Hematopoietic multipotent progenitor cell treated with erythropoietin and hydrocortisone succinate and interleukin-3 and kit ligand, for 4 days (in vitro differentiated cells): ENCODE data around the gene AGBL5.

Source experiments
- DNase-seq: peaks from one replicate; pipeline ENCODE4 v3.0.0-alpha.2; 2015

The AGBL5 gene

DNA sequence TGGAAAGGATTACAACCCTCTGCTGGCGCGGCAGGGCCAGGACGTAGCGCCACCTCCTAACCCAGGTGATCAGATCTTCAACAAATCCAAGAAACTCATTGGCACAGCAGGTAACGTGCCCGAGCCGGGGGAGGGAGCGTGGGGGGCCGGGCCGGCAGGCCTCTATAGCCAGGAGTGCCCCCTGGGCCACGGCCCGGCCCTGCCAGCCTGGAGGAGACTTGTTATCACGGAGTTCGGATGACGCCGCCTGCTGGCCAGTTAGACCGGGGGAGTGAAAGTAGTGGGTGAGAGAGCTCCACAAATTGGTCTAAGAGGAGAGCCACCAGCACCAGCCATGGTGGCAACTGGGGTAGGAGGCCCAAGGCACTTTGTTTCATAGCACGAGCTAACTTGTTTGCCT is 27.3 kb upstream of the AGBL5 start:
- peak; percentile 37 for DNase-seq

- peak; percentile 36 for DNase-seq
These were observed 26.7 kb upstream of the AGBL5 start for GRCh38 chr2:27024812-27025211.

DNA sequence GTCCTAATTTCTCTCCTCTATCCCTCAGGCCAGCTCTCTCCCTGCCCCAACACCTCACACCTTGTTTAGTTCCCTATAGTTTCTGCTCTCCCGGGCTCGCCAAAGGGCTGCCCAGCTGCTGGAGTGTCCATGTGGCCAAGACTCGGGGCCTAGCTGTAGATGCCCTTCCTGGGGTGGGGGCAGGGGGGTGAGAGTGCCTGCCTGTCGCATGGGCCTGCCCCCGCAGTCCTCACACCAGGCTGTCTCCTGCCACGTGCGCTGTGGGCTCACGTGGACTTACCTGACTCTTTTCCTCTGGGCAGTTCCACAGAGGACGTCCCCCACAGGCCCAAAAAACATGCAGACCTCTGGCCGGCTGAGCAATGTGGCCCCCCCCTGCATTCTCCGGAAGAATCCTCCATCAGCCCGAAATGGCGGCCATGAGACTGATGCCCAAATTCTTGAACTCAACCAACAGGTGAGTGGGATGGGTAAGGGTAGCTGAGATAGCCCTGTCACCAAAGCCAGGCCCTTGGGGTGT is 26.1 kb upstream of the AGBL5 start:
- DNase-seq = no peak

- DNase-seq = no peak
These were observed 25.3 kb upstream of the AGBL5 start for GRCh38 chr2:27025861-27026851.

- DNase-seq = no peak
These were observed 24.2 kb upstream of the AGBL5 start for GRCh38 chr2:27027211-27027651.

DNA sequence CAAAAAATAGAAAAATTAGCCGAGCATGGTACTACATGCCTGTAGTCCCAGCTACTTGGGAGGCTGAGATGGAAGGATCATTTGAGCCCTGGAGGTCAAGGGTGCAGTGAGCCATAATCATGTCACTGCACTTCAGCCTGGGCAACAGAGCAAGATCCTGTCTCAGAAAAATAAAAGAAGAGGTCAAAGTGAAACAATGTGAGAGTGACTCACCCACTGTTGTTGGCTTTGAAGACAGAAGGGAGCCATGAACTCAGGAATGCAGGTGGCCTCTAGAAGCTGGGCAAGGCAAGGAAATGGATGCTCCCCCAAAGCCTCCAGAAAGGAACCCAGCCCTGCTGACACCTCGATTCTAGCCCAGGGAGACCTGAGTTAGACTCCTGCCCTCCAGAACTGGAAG is 22.4 kb upstream of the AGBL5 start:
- no peak for DNase-seq

DNA sequence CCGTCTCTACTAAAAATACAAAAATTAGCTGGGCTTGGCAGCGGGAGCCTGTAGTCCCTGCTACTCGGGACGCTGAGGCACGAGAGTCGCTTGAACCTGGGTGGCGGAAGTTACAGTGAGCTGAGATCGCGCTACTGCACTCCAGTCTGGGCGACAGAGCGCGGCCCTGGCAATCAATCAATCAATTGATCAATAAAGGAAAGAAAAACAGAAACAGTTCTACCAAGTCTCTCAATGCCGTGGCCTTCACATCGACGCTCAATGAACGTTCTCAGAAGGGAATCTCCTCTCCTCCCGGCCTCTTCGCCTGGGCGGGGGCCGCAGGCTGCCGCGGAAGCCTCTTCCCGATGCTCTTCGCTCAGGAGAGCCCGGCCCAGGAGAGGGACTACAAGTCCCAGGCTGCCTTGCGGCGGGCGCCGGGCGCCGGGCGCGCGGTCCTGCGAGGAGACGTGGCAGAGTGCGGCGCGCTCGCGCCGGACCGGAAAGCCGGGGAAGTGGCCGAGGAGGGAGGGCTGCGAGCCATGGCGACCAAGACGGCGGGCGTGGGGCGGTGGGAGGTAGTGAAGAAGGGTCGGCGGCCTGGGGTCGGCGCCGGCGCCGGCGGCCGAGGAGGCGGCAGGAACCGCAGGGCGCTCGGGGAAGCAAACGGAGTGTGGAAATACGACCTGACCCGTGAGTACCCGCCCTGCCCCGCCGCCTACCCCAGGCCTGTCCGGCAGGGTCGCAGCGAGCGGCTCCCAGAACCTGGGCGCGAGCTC is 18.8 kb upstream of the AGBL5 start, which contains the start of gene TMEM214:
TMEM214 (plus strand) TSS at position 471 of the 758 bp plus-strand sequence; CDS start at position 522, 51 bp downstream.
- DNase-seq = peak; percentile 94

GRCh38 chr2:27033253-27033852 is 18.1 kb upstream of the AGBL5 start:
- DNase-seq = no peak

- DNase-seq = no peak
These were observed 13.5 kb upstream of the AGBL5 start for GRCh38 chr2:27038012-27038411.

DNA sequence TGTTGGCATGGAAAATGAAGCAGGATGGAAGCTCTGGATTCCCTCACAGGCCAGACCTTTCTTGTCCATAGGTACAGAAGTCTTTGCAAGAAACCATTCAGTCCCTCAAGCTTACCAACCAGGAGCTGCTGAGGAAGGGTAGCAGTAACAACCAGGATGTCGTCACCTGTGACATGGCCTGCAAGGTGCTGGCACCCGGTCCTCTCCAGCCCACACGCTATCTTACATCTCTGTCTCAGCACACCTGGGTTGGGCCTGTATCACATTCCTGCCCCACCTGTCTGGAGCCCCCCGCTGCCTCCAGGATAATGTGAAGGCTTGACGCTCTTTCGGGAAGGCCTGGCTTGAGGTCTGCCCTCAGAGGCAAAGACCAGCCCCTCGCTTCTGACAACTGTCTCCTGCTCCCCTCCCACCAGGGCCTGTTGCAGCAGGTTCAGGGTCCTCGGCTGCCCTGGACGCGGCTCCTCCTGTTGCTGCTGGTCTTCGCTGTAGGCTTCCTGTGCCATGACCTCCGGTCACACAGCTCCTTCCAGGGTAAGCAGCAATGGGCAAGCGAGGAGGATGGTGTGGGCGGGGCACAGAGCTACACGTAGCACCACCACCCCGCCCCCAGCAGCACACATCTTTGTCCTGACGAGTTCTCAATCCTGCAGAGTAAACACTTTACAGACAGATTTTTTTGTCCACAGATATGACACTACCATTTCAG is 12.7 kb upstream of the AGBL5 start:
- no peak for DNase-seq

GRCh38 chr2:27039426-27039825 is 12.0 kb upstream of the AGBL5 start:
- no peak for DNase-seq

GRCh38 chr2:27039871-27040270 is 11.6 kb upstream of the AGBL5 start:
- no peak for DNase-seq

DNA sequence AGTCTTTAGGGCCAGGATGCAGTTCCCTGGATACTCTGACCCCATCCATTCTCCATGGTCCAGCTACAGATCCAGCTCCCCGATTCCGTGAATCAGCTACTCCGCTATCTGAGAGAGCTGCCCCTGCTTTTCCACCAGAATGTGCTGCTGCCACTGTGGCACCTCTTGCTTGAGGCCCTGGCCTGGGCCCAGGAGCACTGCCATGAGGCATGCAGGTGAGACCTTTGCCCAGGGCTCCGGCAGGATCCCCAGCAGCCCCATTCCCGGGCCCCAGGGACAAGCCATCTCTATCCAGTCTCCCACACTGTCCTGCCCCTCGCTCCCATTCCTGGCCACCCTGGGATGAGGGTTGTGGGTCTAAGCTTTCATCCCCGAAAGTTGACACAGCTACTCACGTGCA is 11.2 kb upstream of the AGBL5 start:
- no peak for DNase-seq

GRCh38 chr2:27041752-27042151 is 9.7 kb upstream of the AGBL5 start:
- no peak for DNase-seq

GRCh38 chr2:27042159-27042661 is 9.3 kb upstream of the AGBL5 start:
- DNase-seq = no peak

DNA sequence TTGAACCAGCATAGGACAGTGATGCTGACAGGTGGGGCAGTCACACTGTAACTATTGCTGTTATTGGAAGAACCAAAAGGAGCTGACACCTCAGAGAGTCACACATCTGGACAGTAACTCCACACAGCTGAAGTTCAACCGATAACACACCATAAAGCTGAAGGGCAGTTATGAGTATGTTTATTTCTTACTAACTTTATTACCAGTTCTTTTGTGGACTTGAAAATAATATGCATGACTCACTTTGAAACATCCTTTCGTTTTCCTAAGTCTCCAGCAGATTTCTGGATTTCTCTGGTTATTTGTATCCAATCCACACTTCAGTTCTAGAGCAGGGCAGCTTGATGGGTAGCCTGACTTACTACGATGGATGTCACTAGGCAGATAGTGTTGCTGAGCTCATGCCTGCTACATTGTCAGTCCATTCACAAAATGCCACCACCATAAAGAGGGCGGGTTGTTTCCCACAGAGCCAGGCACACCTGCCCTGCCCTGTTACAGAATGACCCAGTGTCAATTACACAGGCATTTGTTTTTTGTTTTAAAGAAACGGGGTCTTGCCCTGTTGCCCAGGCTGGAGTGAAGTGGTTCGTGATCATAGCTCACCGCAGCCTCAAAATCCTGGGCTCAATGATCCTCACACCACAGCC is 8.4 kb upstream of the AGBL5 start:
- no peak for DNase-seq

DNA sequence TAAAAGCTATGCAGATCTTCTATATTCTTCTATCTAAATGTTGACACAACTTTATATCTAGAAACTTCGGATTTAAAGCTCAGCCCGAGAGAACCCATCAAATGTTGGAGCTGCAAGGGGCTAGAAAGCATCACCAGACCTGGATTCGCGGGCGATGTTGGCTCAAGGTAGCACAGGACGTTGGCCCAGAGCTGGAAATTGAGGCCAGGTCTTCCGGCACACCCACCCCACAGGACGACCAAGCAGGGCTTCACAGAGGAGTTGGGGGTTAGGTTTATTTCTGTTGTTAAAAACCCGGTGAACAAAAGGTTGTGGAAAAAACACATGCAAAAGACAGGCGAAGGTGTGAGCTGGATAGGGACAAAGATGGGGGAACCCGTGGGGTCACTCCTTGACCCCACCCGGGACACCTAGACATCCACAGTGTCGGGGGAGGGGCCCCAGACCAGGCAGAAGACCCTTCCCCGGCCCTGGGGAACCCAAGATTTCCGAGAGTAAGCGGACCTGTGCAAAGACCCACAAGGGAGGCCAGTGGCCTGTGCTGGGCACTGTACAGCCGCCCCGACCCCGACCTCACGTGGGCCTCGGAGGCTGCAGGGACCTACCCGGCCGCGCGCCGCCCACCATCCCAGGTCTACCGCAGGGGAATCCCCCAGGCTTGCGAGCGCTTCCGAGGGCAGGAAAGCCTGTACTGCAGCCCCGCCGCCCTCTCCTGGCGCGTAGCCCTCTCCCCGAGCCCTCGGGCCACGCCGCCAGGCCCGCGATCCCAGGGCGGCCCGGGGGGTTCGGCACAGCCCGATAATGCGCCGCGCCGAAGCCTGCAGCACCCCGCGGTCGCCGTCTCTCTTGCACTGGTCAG is 1.8 kb upstream of the AGBL5 start:
- DNase-seq = no peak

- peak; percentile 95 for DNase-seq
These were observed 1.0 kb upstream of the AGBL5 start for GRCh38 chr2:27050281-27050995.

DNA sequence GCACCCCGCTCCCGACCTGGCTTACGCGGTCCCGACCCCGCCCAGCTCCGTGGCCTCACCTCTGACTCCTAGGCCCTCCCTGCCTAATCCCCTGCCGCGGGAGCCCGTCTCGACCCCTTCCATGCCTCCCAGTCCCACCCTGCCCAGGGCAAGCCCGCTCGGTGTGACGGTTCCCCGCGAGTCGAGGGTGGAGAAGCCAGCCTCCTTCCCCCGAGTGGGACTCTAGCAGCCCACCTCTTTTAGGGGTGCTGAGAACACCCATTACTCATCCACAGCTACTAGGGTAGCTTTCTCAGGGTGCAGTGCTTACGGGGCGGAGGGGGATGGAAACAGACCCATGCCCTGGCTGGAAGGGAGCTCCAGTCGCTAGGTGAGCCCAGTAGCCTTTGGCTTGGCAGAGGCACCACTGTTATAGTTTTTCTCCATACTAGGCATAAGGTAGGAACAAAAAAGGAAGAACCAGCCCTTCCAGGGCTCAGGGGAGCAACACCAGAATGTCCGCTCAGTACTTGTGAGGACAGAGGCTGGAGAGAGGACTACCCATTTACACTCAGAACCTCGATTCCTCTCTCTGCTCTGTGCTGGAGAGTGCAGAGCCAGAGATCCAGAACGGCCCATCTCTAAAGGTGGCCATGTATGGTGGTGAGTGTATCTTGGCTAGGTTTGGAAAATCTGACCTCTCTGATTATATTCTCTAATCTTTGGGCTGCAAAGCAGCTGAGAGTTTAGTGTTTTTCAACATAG is 606 bp downstream of the AGBL5 start:
- peak; percentile 22 for DNase-seq
